ENCODE measurements around the gene DBF4. TPM values are rescaled to one million over a fixed set of nuclear protein-coding genes. Genes with fewer than 3 reads are reported as not detected.
A peak's percentile ranks its signal among the peaks of the same experiment; 100 is the strongest.

Gene DBF4
- total and polyA plus RNA-seq, 9 of the 15 experiments (the other 6 are each of a cell fraction or from before 2014, with no cell fraction given): 37.8 to 145 (median 104) TPM

DNA sequence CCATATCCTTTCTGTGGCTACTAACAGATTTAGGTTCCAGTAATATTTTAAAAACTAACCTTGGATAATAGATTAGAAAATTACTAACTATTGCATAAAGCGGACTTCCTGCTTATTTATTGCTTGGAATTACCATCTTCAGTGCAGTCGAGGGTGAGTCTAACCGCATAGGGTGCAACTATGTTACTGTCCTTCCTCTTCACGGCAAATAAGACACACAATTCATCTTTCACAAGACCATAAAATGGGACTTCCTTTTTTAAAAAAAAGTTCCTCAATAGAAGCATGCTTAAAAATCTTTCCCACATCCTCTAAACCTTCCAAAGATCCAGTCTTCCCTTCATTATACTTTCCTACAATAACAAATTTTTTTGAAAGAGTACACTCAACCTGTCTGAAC, 2.2 kb upstream of the DBF4 start (continued):
- TF ChIP-seq PRDM10 (IDR thresholded peaks at IDR 0.05; ENCODE audit: partially characterized antibody): peak; percentile 71
- no peak for TF ChIP-seq DNMT1 (IDR thresholded peaks at IDR 0.05)

DNA sequence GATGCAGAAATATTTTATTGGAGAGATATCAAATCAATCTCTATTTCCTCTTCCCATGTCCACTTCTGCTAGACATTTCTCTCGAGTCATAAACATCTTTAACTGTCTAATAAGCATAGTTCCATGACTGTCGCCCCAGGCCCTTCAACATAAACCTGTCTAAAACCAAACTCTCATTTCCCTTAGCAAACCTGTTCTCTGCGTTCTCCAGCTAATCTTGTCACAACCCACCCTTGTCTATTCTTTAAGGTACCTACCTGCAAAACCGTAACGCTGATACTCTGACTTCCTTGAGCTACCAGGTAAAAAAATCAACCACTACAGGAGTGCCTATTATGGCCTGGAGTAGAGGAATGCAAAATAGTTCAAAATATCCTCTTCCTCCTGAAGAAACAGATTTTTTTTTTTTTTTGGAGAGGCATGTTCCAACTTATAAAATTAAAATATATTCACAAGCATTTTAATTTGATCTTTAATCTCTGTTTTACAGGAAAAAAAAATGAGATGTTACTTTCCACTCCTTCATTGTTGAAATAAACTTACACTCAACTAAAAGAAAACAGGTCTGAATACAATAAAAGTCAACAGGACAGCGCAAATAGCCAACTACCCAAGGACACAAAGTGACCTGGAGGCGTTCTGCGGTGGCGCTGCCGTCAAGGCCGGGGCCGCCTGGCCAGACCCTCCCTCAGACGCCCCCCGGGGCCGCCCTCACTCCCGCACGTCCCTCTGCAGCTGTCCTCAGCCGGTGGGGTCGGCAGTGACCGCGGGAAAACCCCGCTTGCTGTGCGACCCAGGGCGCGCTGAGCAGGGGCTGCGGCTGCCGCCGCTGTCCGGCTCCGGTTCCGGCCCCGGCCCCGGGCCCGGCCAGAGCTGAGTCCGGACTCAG, 898 bp upstream of the DBF4 start:
- Histone ChIP-seq H3K79me2 (ENCODE audit: control insufficient read depth, insufficient read depth, low read length) (peaks cover 99% of the 10 kb centered on the region), H3K27ac (ENCODE audit: extremely low read depth, low read depth, low read length) (peak overlapping the region; percentile 92), H3K4me2 (ENCODE audit: insufficient read depth, low read length) (peak overlapping the region; percentile 75), H3K27me3 (ENCODE audit: control insufficient read depth in 2 of 2, insufficient read depth in 2 of 2, low read length in 2 of 2) (no peaks in the 10 kb centered on the region), H3K36me3 (ENCODE audit: control insufficient read depth, insufficient read depth, low read length) (peaks cover 51% of the 10 kb centered on the region), H3K9ac (ENCODE audit: insufficient read depth in 1 of 2, low read depth in 2 of 2, low read length in 2 of 2) (peak overlapping the region; percentile 96 to 99), H4K20me1 (replicated peaks; ENCODE audit: control insufficient read depth, insufficient read depth, low read length) (peaks cover 5% of the 10 kb centered on the region; the same call in 1 of the 2 replicates), H2AFZ (ENCODE audit: low read depth, low read length) (peak overlapping the region; percentile 85), H3K4me1 (replicated peaks in 1 of 2; ENCODE audit: control insufficient read depth in 2 of 2, insufficient read depth in 2 of 2, low read length in 2 of 2) (peaks cover 10% of the 10 kb centered on the region in 2 experiments; a peak in 4 of 5 replicates), H3K4me3 (peak overlapping the region; percentile 86), H3K9me1 (ENCODE audit: control insufficient read depth, insufficient read depth, low read length) (no peaks in the 10 kb centered on the region), H3K9me3 (replicated peaks; ENCODE audit: control insufficient read depth, insufficient read depth, low read depth, low read length) (peaks cover 9% of the 10 kb centered on the region)
- DNase-seq (ENCODE audit: extremely low read depth in 1 of 4, low spot score in 3 of 4) (peak in 3 of 4 experiments; percentile 36 to 49 (median 41)), ATAC-seq (peak; percentile 39), FAIRE-seq (no peak)
- intact Hi-C loops (cut with micrococcal nuclease) (loop anchor here (10.0 kb wide), 3 partner anchors 339 to 721 kb away; partner anchors contain the start of genes DMTF1 and TMEM243), in situ Hi-C loops (cut with MboI) (no loop called here)
- POLR2A ChIA-PET: interaction anchor here (0.6 to 1.4 kb wide), 6 partner anchors 10 to 438 kb away, joined by 3 to 7 read pairs (median 3); no protein-coding TSS in a partner anchor
- BruUV-seq (replicated peaks): TSS peak; percentile 46
- under 1% methylated on average over 35 of the region's 35 CpGs for WGBS (ENCODE audit: insufficient coverage, low coverage, missing lambda C conversion rate)
- CTCF ChIA-PET (ENCODE audit: low intra/inter-chr PET ratio): no interaction called here
- TF ChIP-seq RB1 (IDR thresholded peaks at IDR 0.05; ENCODE audit: low read depth) (peak; percentile 11; the same call in 1 of the 2 replicates), SMARCA4 (IDR thresholded peaks at IDR 0.05) (0 out of 2 replicates have a peak, but pooled peaks have one; percentile 15), USF1 (CRISPR knock-in tag; IDR thresholded peaks at IDR 0.05) (no peak), EGR1 (conservative IDR thresholded peaks at IDR 0.05) (0 out of 2 replicates have a peak, but pooled peaks have one; percentile 2), SMARCC2 (IDR thresholded peaks at IDR 0.05; ENCODE audit: low read depth) (0 out of 2 replicates have a peak, but pooled peaks have one; percentile 30), FOXA3 (CRISPR knock-in tag; conservative IDR thresholded peaks at IDR 0.05 in 1 of 2, IDR thresholded peaks at IDR 0.05 in 1 of 2) (no peak), ZKSCAN1 (IDR thresholded peaks at IDR 0.05; ENCODE audit: low read depth, low read length) (no peak), ZBTB7A (IDR thresholded peaks at IDR 0.05; ENCODE audit: borderline replicate concordance, control insufficient read depth, low read depth, low read length) (peak; percentile 99), FOXO4 (CRISPR knock-in tag; IDR thresholded peaks at IDR 0.05) (peak; percentile 16; the same call in 1 of the 2 replicates)

Data from K562 (cell line).